Omental fat pad (tissue), 4 donors: ENCODE measurements around the gene NANOGP8. TPM values are rescaled to one million over a fixed set of nuclear protein-coding genes. Genes with fewer than 3 reads are reported as not detected.

ENCODE experiments used
- ATAC-seq: fragments of 150-250 bp; one replicate; pipeline ENCODE4 v1.9.1; 2016; ENCODE audit warnings: mild to moderate bottlenecking, moderate library complexity; ENCODE audit not compliant: low FRiP score
- DNase-seq: peaks from one replicate; pipeline ENCODE4 v3.0.0-alpha.2; 2019; ENCODE audit warnings: low spot score
- CTCF ChIP-seq, 3 donors: fragments of 450-650 bp; IDR thresholded peaks; one replicate each; pipeline ENCODE4 v1.5.1; 2016 to 2017; ENCODE audit warnings: antibody characterized with exemption in 3 of 3, mild to moderate bottlenecking in 3 of 3, moderate library complexity in 2 of 3
- total RNA-seq, 4 donors: library from RNA; depleted of rRNA; stranded (reverse); fragments of >200 nt; gene quantifications; one replicate each; pipeline ENCODE4 v1.1.0, GENCODE V29; 2016

Gene NANOGP8
- total RNA-seq, 4 donors from 2014 or later: 0.65 to 1.3 (median 0.82) TPM; not detected in 1

GRCh38 chr15:35111861-35112260, 26.8 kb upstream of the NANOGP8 start:
- ATAC-seq: no peak
- no peak for TF ChIP-seq CTCF (IDR thresholded peaks at IDR 0.05)

GRCh38 chr15:35108453-35108852, 23.4 kb upstream of the NANOGP8 start:
- ATAC-seq (no peak), DNase-seq (no peak)
- no peak for TF ChIP-seq CTCF (IDR thresholded peaks at IDR 0.05)

More at GRCh38 chr15:35111861-35112260, 26.8 kb upstream of the NANOGP8 start:
- DNase-seq: no peak

GRCh38 chr15:35107561-35107960, 22.5 kb upstream of the NANOGP8 start:
- ATAC-seq (no peak), DNase-seq (no peak)
- no peak for TF ChIP-seq CTCF (IDR thresholded peaks at IDR 0.05)

GRCh38 chr15:35107122-35107521, 22.0 kb upstream of the NANOGP8 start:
- no peak for DNase-seq
- no peak for ATAC-seq
- no peak for TF ChIP-seq CTCF (IDR thresholded peaks at IDR 0.05)

GRCh38 chr15:35104526-35105147, 19.5 kb upstream of the NANOGP8 start:
- ATAC-seq (no peak), DNase-seq (no peak)
- TF ChIP-seq CTCF (IDR thresholded peaks at IDR 0.05): no peak

GRCh38 chr15:35102186-35102585, 17.1 kb upstream of the NANOGP8 start:
- DNase-seq: no peak
- ATAC-seq: no peak
- no peak for TF ChIP-seq CTCF (IDR thresholded peaks at IDR 0.05)

GRCh38 chr15:35101335-35101734, 16.2 kb upstream of the NANOGP8 start:
- no peak for TF ChIP-seq CTCF (IDR thresholded peaks at IDR 0.05)
- ATAC-seq: no peak
- no peak for DNase-seq
